PFSK-1 (cell line): ENCODE results near the gene HGF.

Experiments used
- POLR2AphosphoS5 ChIP-seq: IDR thresholded peaks from 2 replicates; pipeline ENCODE4 v1.6.1; 2012; ENCODE audit warnings: low read depth, mild to moderate bottlenecking, control low read depth, low read length, moderate library complexity
- REST ChIP-seq, 2 experiments: IDR thresholded peaks; 2 replicates each; pipeline versions ENCODE4 v1.6.1 to v1.8.0; 2011 to 2012; ENCODE audit warnings: low read depth in 2 of 2, low read length in 2 of 2, control low read depth in 1 of 2, inconsistent platforms in 1 of 2, mild to moderate bottlenecking in 1 of 2, moderate library complexity in 1 of 2; ENCODE audit not compliant: insufficient read depth in 1 of 2
- SIN3A ChIP-seq: IDR thresholded peaks from 2 replicates; pipeline ENCODE4 v1.6.1; 2012; ENCODE audit warnings: mild to moderate bottlenecking, low read length, moderate library complexity, borderline replicate concordance; ENCODE audit not compliant: insufficient read depth
- TAF1 ChIP-seq: IDR thresholded peaks from 2 replicates; pipeline ENCODE4 v1.6.1; 2012; ENCODE audit warnings: low read length, control low read depth, borderline replicate concordance; ENCODE audit not compliant: insufficient read depth

GRCh38 chr7:81714306-81714705 is 55.5 kb downstream of the HGF start:
- TF ChIP-seq TAF1: no peak
- no peak for TF ChIP-seq POLR2AphosphoS5
- no peak for TF ChIP-seq REST (IDR thresholded peaks at IDR 0.05; ENCODE audit: insufficient read depth in 1 of 2, low read depth in 2 of 2, low read length in 2 of 2)
- TF ChIP-seq SIN3A: no peak
